Measurements from ENCODE around the gene CFL2. TPM values are rescaled to one million over a fixed set of nuclear protein-coding genes. Genes with fewer than 3 reads are reported as not detected.
"Not testable (repeated sequence)": the region's sequence is repeated elsewhere in the genome, so short reads cannot be mapped to it uniquely, and the experiment has no call there.

The CFL2 gene
- total RNA-seq, 4 donors from 2014 or later = 4.5 to 58.7 (median 10.0) TPM

- Histone ChIP-seq H3K27ac (no peak overlapping the region), H3K4me3 (no peak overlapping the region), H3K27me3 (no peaks in the 10 kb centered on the region), H3K9me3 (no peaks in the 10 kb centered on the region), H3K36me3 (peaks cover 0 to 35% (median 8%) of the 10 kb centered on the region in 3 donors), H3K4me1 (no peaks in the 10 kb centered on the region)
- DNase-seq = no peak
- intact Hi-C loops (cut with DNase I) = no loop called here
- 90 to 91% methylated on average over 6 of the region's 6 CpGs for WGBS, 2 donors
- TF ChIP-seq POLR2A (IDR thresholded peaks at IDR 0.05) (no peak), CTCF (IDR thresholded peaks at IDR 0.05) (no peak)
Observed at GRCh38 chr14:34749408-34749807, 35.0 kb upstream of the CFL2 start.

GRCh38 chr14:34742270-34743115 is 28.1 kb upstream of the CFL2 start:
- no peak overlapping the region for H3K27ac ChIP-seq
- no peaks in the 10 kb centered on the region for H3K9me3 ChIP-seq
- DNase-seq = no peak
- no peaks in the 10 kb centered on the region for H3K27me3 ChIP-seq
- WGBS, 2 donors = 57 to 85% methylated on average over 6 to 7 of the region's 8 CpGs
- no peaks in the 10 kb centered on the region for H3K36me3 ChIP-seq
- intact Hi-C loops (cut with DNase I) = no loop called here
- H3K4me3 ChIP-seq = no peak overlapping the region
- no peaks in the 10 kb centered on the region for H3K4me1 ChIP-seq
- TF ChIP-seq POLR2A (IDR thresholded peaks at IDR 0.05) = no peak
- no peak for TF ChIP-seq CTCF (IDR thresholded peaks at IDR 0.05)

- H3K4me3 ChIP-seq = no peak overlapping the region
- H3K27ac ChIP-seq = no peak overlapping the region
- H3K9me3 ChIP-seq = no peaks in the 10 kb centered on the region
- no peaks in the 10 kb centered on the region for H3K4me1 ChIP-seq
- DNase-seq = no peak
- WGBS, 2 donors = 57 to 64% methylated on average over 1 of the region's 1 CpG
- H3K36me3 ChIP-seq = no peaks in the 10 kb centered on the region
- intact Hi-C loops (cut with DNase I) = no loop called here
- no peak for TF ChIP-seq CTCF (IDR thresholded peaks at IDR 0.05)
- no peak for TF ChIP-seq POLR2A (IDR thresholded peaks at IDR 0.05)
- no peaks in the 10 kb centered on the region for H3K27me3 ChIP-seq
Observed at GRCh38 chr14:34741840-34742239, 27.4 kb upstream of the CFL2 start.

- intact Hi-C loops (cut with DNase I); H3K9me3 ChIP-seq; H3K27me3 ChIP-seq; H3K27ac ChIP-seq; H3K36me3 ChIP-seq; H3K4me3 ChIP-seq; DNase-seq; H3K4me1 ChIP-seq: not testable (repeated sequence)
- WGBS, 2 donors = 73 to 76% methylated on average over 3 to 6 of the region's 6 CpGs
Observed at GRCh38 chr14:34740139-34740538, 25.7 kb upstream of the CFL2 start.

GRCh38 chr14:34737079-34737478 is 22.7 kb upstream of the CFL2 start:
- DNase-seq; H3K4me1 ChIP-seq; H3K27me3 ChIP-seq; H3K36me3 ChIP-seq; H3K27ac ChIP-seq; H3K9me3 ChIP-seq; intact Hi-C loops (cut with DNase I); H3K4me3 ChIP-seq: not testable (repeated sequence)
- 78 to 90% methylated on average over 3 to 4 of the region's 4 CpGs for WGBS, 2 donors

- no peak for DNase-seq
- H3K36me3 ChIP-seq = no peaks in the 10 kb centered on the region
- no peak overlapping the region for H3K4me3 ChIP-seq
- H3K27me3 ChIP-seq = no peaks in the 10 kb centered on the region
- intact Hi-C loops (cut with DNase I) = no loop called here
- peaks cover 0 to 5% (median 0%) of the 10 kb centered on the region in 3 donors for H3K4me1 ChIP-seq
- no peak overlapping the region for H3K27ac ChIP-seq
- TF ChIP-seq POLR2A (IDR thresholded peaks at IDR 0.05) (no peak), CTCF (IDR thresholded peaks at IDR 0.05) (no peak)
- no peaks in the 10 kb centered on the region for H3K9me3 ChIP-seq
- WGBS, 2 donors = 22 to 44% methylated on average over 3 of the region's 3 CpGs
Observed at GRCh38 chr14:34733245-34733644, 18.9 kb upstream of the CFL2 start.

All from esophagus squamous epithelium (tissue), 5 donors.